ENCODE results near the gene OR52W1. TPM values are rescaled to one million over a fixed set of nuclear protein-coding genes. Genes with fewer than 3 reads are reported as not detected.

The OR52W1 gene
- total RNA-seq: not detected
- long read RNA-seq: 0 reads

GRCh38 chr11:6199174-6199810, at the start of gene OR52W1:
TSS of gene OR52W1 (plus strand) at chr11:6199224. CDS start at chr11:6199224, 0 bp downstream.
- no peak for DNase-seq
- no peak within 1 kb of the TSS for H3K4me3 ChIP-seq
- no peak within 1 kb of the TSS for H3K27ac ChIP-seq

DNA sequence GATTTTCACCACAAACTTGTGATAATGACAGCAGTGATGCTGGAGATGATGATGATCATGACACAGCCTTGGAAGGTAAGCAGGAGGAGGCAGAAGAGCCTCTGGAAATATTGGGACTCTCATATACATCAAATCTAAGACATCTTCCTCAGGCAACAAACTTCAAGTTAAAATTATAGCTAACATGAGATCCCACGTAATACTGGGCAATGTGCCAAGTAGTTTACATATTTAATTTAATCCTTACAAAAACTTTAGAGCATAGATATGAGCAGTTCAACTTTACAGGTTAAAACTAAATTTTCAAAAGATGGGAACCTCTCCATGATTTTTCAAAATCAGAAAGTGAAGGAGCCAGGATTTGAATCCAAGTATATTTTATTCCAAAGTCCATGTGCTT, 47.9 kb upstream of the OR52W1 start:
- H3K27ac ChIP-seq: no peak overlapping the region
- no peaks in the 10 kb centered on the region for H3K27me3 ChIP-seq (ENCODE audit: low read depth)

More at GRCh38 chr11:6199174-6199810, at the start of gene OR52W1:
- H3K27me3 ChIP-seq (ENCODE audit: low read depth): no peaks in the 10 kb centered on the region
- no peaks in the 10 kb centered on the region for H3K4me1 ChIP-seq
- ATAC-seq: no peak
- intact Hi-C loops (cut with DNase I): no loop called here
- H3K9me3 ChIP-seq: no peaks in the 10 kb centered on the region
- TF ChIP-seq, protein P1, sequence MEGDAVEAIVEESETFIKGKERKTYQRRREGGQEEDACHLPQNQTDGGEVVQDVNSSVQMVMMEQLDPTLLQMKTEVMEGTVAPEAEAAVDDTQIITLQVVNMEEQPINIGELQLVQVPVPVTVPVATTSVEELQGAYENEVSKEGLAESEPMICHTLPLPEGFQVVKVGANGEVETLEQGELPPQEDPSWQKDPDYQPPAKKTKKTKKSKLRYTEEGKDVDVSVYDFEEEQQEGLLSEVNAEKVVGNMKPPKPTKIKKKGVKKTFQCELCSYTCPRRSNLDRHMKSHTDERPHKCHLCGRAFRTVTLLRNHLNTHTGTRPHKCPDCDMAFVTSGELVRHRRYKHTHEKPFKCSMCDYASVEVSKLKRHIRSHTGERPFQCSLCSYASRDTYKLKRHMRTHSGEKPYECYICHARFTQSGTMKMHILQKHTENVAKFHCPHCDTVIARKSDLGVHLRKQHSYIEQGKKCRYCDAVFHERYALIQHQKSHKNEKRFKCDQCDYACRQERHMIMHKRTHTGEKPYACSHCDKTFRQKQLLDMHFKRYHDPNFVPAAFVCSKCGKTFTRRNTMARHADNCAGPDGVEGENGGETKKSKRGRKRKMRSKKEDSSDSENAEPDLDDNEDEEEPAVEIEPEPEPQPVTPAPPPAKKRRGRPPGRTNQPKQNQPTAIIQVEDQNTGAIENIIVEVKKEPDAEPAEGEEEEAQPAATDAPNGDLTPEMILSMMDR (IDR thresholded peaks at IDR 0.05): no peak
- no peaks in the 10 kb centered on the region for H3K36me3 ChIP-seq

GRCh38 chr11:6152126-6152525, 46.9 kb upstream of the OR52W1 start:
- Histone ChIP-seq H3K4me1 (no peaks in the 10 kb centered on the region), H3K36me3 (no peaks in the 10 kb centered on the region), H3K27me3 (ENCODE audit: low read depth) (no peaks in the 10 kb centered on the region), H3K4me3 (no peak overlapping the region), H3K27ac (no peak overlapping the region), H3K9me3 (no peaks in the 10 kb centered on the region)
- TF ChIP-seq, protein P1 (IDR thresholded peaks at IDR 0.05): no peak
- intact Hi-C loops (cut with DNase I): no loop called here
- DNase-seq (no peak), ATAC-seq (no peak)

More for the DNA sequence above, 47.9 kb upstream of the OR52W1 start:
- no peaks in the 10 kb centered on the region for H3K4me1 ChIP-seq
- intact Hi-C loops (cut with DNase I): no loop called here
- no peaks in the 10 kb centered on the region for H3K9me3 ChIP-seq
- ATAC-seq (no peak), DNase-seq (no peak)
- TF ChIP-seq, protein P1 (IDR thresholded peaks at IDR 0.05): no peak
- no peak overlapping the region for H3K4me3 ChIP-seq
- H3K36me3 ChIP-seq: no peaks in the 10 kb centered on the region

DNA sequence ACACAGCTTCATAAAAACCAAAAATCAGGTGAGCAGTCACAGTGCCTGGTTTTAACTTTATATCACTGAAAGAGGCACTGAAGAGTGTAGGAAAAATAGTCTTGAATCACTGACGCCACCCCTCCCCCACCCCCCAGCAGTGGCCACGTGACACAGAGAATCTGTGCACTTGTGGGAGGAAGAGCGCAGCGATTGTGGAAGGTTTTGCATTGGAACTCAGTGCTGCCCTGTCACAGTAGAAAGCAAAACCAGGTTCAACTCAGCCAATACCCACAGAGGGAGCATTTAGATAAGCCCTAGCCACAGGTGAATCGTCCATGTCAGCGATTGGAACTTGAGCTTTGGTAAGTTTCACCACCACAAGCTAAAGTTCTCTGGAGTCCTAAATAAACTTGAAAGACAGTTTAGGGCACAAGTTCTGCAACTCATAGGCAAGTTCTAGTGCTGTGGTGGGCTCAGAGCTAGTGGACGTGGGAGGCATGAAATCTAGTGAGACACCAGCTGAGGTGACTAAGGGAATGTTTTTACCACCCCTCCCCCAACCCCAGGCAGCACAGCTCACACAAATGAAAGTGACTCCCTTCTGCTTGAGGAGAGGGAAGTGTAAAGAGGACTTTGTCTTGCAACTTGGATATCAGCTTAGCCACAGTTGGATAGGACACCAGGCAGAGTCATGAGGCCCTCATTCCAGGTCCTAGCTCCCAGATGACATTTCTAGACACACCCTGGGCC, 42.2 kb upstream of the OR52W1 start:
- H3K9me3 ChIP-seq: no peaks in the 10 kb centered on the region
- TF ChIP-seq, protein P1 (IDR thresholded peaks at IDR 0.05): no peak
- intact Hi-C loops (cut with DNase I): no loop called here
- no peaks in the 10 kb centered on the region for H3K4me1 ChIP-seq
- no peak overlapping the region for H3K27ac ChIP-seq
- no peaks in the 10 kb centered on the region for H3K27me3 ChIP-seq (ENCODE audit: low read depth)
- DNase-seq: no peak
- no peak overlapping the region for H3K4me3 ChIP-seq
- no peaks in the 10 kb centered on the region for H3K36me3 ChIP-seq
- no peak for ATAC-seq

DNA sequence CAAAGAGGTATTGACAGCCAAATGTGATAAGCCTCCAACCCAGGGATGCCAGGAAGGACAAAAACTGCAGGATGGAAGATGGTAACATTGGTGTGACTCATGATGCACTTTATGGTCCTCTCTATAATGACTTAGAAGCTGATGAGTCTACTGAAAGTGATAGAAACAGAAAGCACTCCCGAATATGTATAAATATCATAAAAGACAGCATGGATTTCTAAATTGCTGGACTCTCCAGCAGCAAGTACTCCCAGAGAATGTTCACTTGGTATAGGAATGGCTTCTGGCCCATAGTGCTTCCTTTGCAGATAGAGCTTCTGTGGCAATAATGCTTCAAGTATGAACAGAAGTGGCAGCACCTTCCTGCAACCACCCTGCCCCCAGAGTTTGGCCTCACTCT, 28.8 kb upstream of the OR52W1 start, which contains the start of gene OR52B2:
OR52B2 (minus strand) TSS at position 101 of the 400 bp plus-strand sequence; CDS start at position 101, 0 bp downstream.
- no peak for DNase-seq
- intact Hi-C loops (cut with DNase I): no loop called here
- no peak within 1 kb of the TSS for H3K27ac ChIP-seq
- no peaks in the 10 kb centered on the region for H3K36me3 ChIP-seq
- no peak within 1 kb of the TSS for H3K4me3 ChIP-seq
- no peaks in the 10 kb centered on the region for H3K27me3 ChIP-seq (ENCODE audit: low read depth)
- no peaks in the 10 kb centered on the region for H3K4me1 ChIP-seq
- H3K9me3 ChIP-seq: peaks cover under 1% of the 10 kb centered on the region
- ATAC-seq: no peak
- TF ChIP-seq, protein P1 (IDR thresholded peaks at IDR 0.05): no peak
